GM19193 (cell line): ENCODE data around the gene MEGF11.

Experiments
- POLR2A ChIP-seq: IDR thresholded peaks from 4 replicates; pipeline ENCODE4 v1.6.1; 2011; ENCODE audit not compliant: insufficient read depth, insufficient read length; ENCODE audit errors: extremely low read depth

The MEGF11 gene

DNA sequence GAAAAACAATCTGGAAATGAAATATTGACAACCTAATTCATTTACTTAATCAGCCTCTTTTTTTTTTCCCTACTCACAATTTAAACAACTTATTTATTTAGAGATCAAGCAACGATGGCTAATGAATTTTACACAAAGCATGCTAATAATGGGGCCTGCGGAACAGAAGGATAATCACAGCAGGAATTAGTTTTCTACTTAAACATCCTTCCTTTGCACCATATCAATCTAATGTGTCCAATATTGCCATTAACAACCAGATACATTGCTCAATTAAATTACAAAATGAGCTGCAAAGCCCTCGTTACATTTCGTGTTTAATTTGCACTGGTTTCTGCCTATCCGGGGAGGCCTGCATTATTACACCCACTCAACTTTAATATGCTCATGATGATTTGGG lies 285.0 kb downstream of the MEGF11 start:
- no peak for TF ChIP-seq POLR2A

- no peak for TF ChIP-seq POLR2A
Observed at GRCh38 chr15:65964792-65965433, 288.6 kb downstream of the MEGF11 start.

- no peak for TF ChIP-seq POLR2A
Observed at GRCh38 chr15:65963911-65964482, 289.6 kb downstream of the MEGF11 start.

GRCh38 chr15:65963358-65963757 lies 290.2 kb downstream of the MEGF11 start:
- TF ChIP-seq POLR2A, result no peak

GRCh38 chr15:65962187-65962586 lies 291.4 kb downstream of the MEGF11 start:
- TF ChIP-seq POLR2A, result no peak

GRCh38 chr15:65960586-65960985 lies 293.0 kb downstream of the MEGF11 start:
- TF ChIP-seq POLR2A, result no peak

- TF ChIP-seq POLR2A, result no peak
Observed at GRCh38 chr15:65958835-65959234, 294.7 kb downstream of the MEGF11 start.

DNA sequence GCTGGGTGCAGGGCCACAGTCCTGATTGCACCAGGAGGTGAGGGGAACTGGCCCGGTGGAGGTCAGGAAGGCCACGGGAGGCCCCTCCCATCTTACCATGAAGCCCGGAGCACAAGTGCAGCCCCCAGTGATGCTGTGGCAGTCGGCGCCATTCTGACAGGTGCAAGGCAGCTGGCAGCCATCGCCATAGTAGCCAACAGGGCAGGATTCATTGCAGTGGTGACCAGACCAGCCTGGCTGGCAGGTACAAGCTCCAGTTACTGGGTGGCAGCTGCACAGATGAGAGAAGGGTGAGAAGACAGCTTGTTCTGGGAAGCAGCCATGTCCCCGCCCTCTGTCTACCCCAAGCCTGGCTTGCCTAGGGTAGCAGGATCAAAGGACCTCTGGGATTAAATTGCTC lies 296.1 kb downstream of the MEGF11 start:
- no peak for TF ChIP-seq POLR2A

GRCh38 chr15:65956899-65957298 lies 296.7 kb downstream of the MEGF11 start:
- TF ChIP-seq POLR2A, result no peak

DNA sequence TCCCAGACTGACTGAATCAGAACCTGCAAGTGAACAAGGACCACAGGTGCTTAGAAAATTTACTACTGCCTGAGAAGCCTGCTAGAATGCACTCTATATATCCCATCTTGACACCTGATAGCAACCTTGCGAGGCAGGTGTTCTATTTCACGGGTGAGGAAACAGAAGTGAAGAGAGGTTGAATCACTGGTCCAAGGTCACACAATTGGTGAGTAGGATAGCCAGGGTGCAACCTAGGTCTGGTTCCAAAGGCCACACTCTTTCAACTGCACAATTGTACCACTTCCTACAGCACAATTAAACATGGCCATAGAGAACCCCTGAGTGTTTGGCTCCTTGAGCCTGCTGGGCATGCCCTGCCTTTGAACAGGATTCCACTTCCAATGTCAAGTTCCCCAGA lies 297.2 kb downstream of the MEGF11 start:
- no peak for TF ChIP-seq POLR2A

DNA sequence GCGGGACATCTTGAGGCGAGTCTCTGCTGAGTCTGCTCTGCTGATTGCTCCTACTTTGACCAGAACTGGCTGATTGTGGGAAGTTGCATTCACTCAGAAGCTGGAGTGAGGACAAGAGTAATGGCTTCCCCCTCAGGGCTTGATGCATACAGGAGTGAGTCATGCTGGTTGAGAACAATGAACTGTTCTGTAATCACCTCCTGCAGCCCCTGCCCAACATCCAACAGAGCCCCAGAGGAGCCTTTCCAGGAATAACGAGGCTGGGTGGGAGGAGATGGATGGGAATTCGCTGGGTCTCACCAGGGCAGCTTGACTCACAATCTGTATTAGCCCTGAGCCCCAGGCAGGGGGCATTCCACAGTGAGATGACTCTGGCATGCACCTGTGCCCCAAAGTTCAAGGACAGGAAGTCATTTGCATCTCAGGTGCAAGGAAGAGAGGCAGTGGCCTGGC lies 299.2 kb downstream of the MEGF11 start:
- no peak for TF ChIP-seq POLR2A

DNA sequence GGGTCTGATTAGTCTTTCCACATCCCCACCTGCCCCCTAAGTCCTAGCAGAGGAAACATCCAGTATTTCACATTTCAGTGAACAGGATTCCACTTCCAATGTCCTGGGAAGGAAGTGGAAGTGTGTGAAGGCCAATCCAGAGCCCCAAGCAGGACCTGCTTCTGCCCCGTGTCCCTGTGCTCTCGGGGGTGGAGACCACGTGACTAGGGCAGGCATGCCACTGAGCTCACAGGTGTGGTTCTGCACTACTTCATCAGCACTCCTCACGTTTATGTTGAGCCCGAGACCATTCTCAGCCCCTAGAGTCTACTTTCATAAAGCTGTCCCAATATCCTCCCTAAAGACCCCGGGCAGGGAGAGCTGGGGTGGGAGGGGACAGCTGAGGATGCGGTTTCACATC lies 299.9 kb downstream of the MEGF11 start:
- TF ChIP-seq POLR2A, result no peak

GRCh38 chr15:65952391-65953053 lies 301.0 kb downstream of the MEGF11 start:
- TF ChIP-seq POLR2A, result no peak

- no peak for TF ChIP-seq POLR2A
Observed at GRCh38 chr15:65951007-65951406, 302.5 kb downstream of the MEGF11 start.

GRCh38 chr15:65949491-65949890 lies 304.1 kb downstream of the MEGF11 start:
- TF ChIP-seq POLR2A, result no peak

GRCh38 chr15:65949011-65949410 lies 304.5 kb downstream of the MEGF11 start:
- TF ChIP-seq POLR2A, result no peak
